ENCODE results near the gene TOMT.

DNA sequence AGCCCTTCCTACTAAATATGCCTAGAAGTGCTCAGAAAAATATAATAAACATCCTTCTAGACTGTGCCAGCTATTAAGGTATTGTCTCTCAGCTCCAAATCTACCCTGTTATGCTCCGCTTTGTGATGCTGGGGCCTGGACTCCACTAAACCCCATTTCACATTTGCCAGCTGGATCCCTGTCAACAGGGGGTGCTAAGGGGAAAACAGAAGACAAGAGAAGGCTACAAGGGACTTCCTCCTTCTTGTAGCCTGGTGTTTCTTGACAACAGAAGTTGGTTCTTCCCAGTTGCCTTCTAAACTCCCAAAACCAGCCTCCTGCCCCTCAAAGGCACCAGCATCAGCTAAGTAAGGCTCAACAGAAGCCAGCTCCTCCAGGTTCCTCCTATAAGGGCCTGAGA, 30.6 kb upstream of the TOMT start:
- TF ChIP-seq, protein P1, sequence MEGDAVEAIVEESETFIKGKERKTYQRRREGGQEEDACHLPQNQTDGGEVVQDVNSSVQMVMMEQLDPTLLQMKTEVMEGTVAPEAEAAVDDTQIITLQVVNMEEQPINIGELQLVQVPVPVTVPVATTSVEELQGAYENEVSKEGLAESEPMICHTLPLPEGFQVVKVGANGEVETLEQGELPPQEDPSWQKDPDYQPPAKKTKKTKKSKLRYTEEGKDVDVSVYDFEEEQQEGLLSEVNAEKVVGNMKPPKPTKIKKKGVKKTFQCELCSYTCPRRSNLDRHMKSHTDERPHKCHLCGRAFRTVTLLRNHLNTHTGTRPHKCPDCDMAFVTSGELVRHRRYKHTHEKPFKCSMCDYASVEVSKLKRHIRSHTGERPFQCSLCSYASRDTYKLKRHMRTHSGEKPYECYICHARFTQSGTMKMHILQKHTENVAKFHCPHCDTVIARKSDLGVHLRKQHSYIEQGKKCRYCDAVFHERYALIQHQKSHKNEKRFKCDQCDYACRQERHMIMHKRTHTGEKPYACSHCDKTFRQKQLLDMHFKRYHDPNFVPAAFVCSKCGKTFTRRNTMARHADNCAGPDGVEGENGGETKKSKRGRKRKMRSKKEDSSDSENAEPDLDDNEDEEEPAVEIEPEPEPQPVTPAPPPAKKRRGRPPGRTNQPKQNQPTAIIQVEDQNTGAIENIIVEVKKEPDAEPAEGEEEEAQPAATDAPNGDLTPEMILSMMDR (IDR thresholded peaks at IDR 0.05): no peak; the same call in 2 of the 3 replicates
- TF ChIP-seq POLR2A (IDR thresholded peaks at IDR 0.05; ENCODE audit: low read length) (no peak), CBX2 (IDR thresholded peaks at IDR 0.05; ENCODE audit: borderline replicate concordance, low read depth) (no peak), HOXB5 (CRISPR knock-in tag; IDR thresholded peaks at IDR 0.05) (no peak), MYC (IDR thresholded peaks at IDR 0.05; ENCODE audit: borderline replicate concordance, low read length) (no peak), POLR2AphosphoS2 (conservative IDR thresholded peaks at IDR 0.05; ENCODE audit: low read length) (no peak), JUN (IDR thresholded peaks at IDR 0.05) (no peak), CHD2 (IDR thresholded peaks at IDR 0.05; ENCODE audit: low read length, partially characterized antibody) (no peak), EP300 (IDR thresholded peaks at IDR 0.05) (no peak)
- TF ChIP-seq, protein P2, sequence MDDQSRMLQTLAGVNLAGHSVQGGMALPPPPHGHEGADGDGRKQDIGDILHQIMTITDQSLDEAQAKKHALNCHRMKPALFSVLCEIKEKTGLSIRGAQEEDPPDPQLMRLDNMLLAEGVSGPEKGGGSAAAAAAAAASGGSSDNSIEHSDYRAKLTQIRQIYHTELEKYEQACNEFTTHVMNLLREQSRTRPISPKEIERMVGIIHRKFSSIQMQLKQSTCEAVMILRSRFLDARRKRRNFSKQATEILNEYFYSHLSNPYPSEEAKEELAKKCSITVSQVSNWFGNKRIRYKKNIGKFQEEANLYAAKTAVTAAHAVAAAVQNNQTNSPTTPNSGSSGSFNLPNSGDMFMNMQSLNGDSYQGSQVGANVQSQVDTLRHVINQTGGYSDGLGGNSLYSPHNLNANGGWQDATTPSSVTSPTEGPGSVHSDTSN (IDR thresholded peaks at IDR 0.05): no peak
- TF ChIP-seq, protein P3, sequence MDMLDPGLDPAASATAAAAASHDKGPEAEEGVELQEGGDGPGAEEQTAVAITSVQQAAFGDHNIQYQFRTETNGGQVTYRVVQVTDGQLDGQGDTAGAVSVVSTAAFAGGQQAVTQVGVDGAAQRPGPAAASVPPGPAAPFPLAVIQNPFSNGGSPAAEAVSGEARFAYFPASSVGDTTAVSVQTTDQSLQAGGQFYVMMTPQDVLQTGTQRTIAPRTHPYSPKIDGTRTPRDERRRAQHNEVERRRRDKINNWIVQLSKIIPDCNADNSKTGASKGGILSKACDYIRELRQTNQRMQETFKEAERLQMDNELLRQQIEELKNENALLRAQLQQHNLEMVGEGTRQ (IDR thresholded peaks at IDR 0.05): no peak
